LNCaP clone FGC (cell line): Measurements from ENCODE around the gene TNFAIP8L3.
"Not testable (repeated sequence)": the region's sequence is repeated elsewhere in the genome, so short reads cannot be mapped to it uniquely, and the experiment has no call there.

ENCODE experiments used
- DNase-seq: peaks from one replicate; pipeline ENCODE4 v3.0.0-alpha.2; 2011; ENCODE audit warnings: low read depth
- H3K4me3 ChIP-seq: 2 replicates; pipeline ENCODE4 v1.5.1; 2011; ENCODE audit warnings: mild to moderate bottlenecking, low read depth, low read length, control low read depth
- CTCF ChIP-seq: IDR thresholded peaks from 2 replicates; pipeline ENCODE4 v1.5.1; 2012; ENCODE audit warnings: mild to moderate bottlenecking; ENCODE audit not compliant: control insufficient read depth, insufficient read depth; ENCODE audit errors: extremely low read depth

The TNFAIP8L3 gene

DNA sequence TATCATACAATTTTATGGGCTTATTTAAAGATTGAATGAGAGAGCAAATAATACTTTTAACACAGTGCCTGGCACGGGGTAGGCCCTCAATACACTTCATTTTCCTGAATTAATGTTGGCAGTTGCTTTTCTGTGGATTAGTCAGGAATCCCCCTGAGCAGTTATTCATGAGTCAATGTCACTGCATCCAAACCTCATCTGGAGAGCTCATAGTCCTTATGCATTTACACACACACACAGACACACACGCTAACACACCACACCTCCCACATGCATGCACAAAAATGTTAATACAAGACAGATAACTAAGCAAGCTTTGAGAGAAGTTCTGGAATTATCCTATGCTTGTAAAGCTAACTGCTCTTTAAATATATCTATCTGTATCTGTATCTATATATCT is 34.0 kb upstream of the TNFAIP8L3 start:
- DNase-seq: no peak
- TF ChIP-seq CTCF: no peak
- H3K4me3 ChIP-seq: no peak overlapping the region

- no peak overlapping the region for H3K4me3 ChIP-seq
- no peak for TF ChIP-seq CTCF
- DNase-seq: no peak
Observed at GRCh38 chr15:51126842-51127241, 32.1 kb upstream of the TNFAIP8L3 start.

- DNase-seq, H3K4me3 ChIP-seq: not testable (repeated sequence)
Observed at GRCh38 chr15:51123002-51123401, 28.3 kb upstream of the TNFAIP8L3 start.

DNA sequence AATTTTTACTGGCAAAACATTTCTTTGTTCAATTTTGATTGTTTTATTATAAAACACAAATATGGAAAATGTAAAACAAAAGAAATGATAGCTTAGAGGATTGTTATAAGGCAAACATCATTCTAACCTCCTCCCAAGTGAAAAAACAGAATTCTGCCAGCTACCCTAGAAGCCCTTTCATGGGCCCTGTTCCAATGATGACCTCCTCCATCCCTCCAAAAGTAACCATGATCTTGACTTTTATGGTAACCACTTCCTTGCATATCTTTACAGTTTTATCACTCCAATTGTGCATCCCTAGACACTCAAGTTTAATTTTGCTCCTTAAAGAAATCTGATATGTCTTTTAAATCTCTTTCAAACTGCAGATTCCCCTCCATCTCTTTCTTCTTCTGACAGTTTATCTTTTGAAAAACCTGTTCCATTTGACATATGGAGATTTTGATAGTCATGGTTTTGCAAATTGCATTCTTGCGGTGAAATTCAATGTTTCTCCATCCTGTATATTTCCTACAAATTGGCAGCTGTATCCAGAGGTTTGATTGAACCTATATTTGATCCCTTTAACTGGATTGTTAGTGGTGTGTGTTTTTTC is 27.0 kb upstream of the TNFAIP8L3 start:
- DNase-seq: no peak
- no peak overlapping the region for H3K4me3 ChIP-seq
- no peak for TF ChIP-seq CTCF

- TF ChIP-seq CTCF: no peak
- no peak overlapping the region for H3K4me3 ChIP-seq
- no peak for DNase-seq
Observed at GRCh38 chr15:51121118-51121517, 26.4 kb upstream of the TNFAIP8L3 start.

GRCh38 chr15:51119120-51119519 is 24.4 kb upstream of the TNFAIP8L3 start:
- TF ChIP-seq CTCF: no peak
- H3K4me3 ChIP-seq: no peak overlapping the region
- no peak for DNase-seq

GRCh38 chr15:51117270-51117669 is 22.6 kb upstream of the TNFAIP8L3 start:
- TF ChIP-seq CTCF: no peak
- DNase-seq: no peak
- no peak overlapping the region for H3K4me3 ChIP-seq
